Stimulated activated CD4-positive, alpha-beta T cell treated with anti-CD3 and anti-CD28 coated beads, Interleukin-15, amount 100 ng/mL, for 48 hours (primary cell): ENCODE measurements around the gene H6PD.

Source experiments
- DNase-seq, 2 donors: peaks; one replicate each; pipeline ENCODE4 v3.0.0-alpha.2; 2020; ENCODE audit warnings: low read depth in 2 of 2

The H6PD gene

GRCh38 chr1:9204156-9204720 is 30.3 kb upstream of the H6PD start:
- DNase-seq, result no peak

- DNase-seq, result no peak
Measured at GRCh38 chr1:9207086-9207485, 27.5 kb upstream of the H6PD start.

GRCh38 chr1:9207715-9208114 is 26.9 kb upstream of the H6PD start:
- no peak for DNase-seq

- DNase-seq, result no peak
Measured at GRCh38 chr1:9211291-9211811, 23.2 kb upstream of the H6PD start.

GRCh38 chr1:9212735-9213134 is 21.8 kb upstream of the H6PD start:
- DNase-seq, result no peak

GRCh38 chr1:9213956-9214355 is 20.6 kb upstream of the H6PD start:
- DNase-seq, result no peak

GRCh38 chr1:9218917-9219316 is 15.7 kb upstream of the H6PD start:
- DNase-seq, result no peak

GRCh38 chr1:9222846-9223625 is 11.5 kb upstream of the H6PD start:
- DNase-seq, result no peak

- no peak for DNase-seq
Measured at GRCh38 chr1:9224664-9225410, 9.7 kb upstream of the H6PD start.

GRCh38 chr1:9225411-9225785 is 9.2 kb upstream of the H6PD start:
- DNase-seq, result no peak

GRCh38 chr1:9228609-9229008 is 6.0 kb upstream of the H6PD start:
- DNase-seq, result no peak

GRCh38 chr1:9229549-9229948 is 5.0 kb upstream of the H6PD start:
- DNase-seq, result no peak

- DNase-seq, result no peak
Measured at GRCh38 chr1:9230869-9231533, 3.6 kb upstream of the H6PD start.

- no peak for DNase-seq
Measured at GRCh38 chr1:9231648-9232332, 2.8 kb upstream of the H6PD start.

- DNase-seq, result no peak
Measured at GRCh38 chr1:9233241-9233941, 1.2 kb upstream of the H6PD start.

- DNase-seq, result no peak
Measured at GRCh38 chr1:9233942-9234222, 692 bp upstream of the H6PD start.

- DNase-seq, result no peak
Measured at GRCh38 chr1:9235096-9235459, 504 bp downstream of the H6PD start.

- DNase-seq, result no peak
Measured at GRCh38 chr1:9235560-9235959, 986 bp downstream of the H6PD start.

- DNase-seq, result no peak
Measured at GRCh38 chr1:9238134-9238533, 3.6 kb downstream of the H6PD start.

- no peak for DNase-seq
Measured at GRCh38 chr1:9238550-9238949, 4.0 kb downstream of the H6PD start.

- peak; percentile 32 to 38 for DNase-seq
Measured at GRCh38 chr1:9239622-9240401, 5.2 kb downstream of the H6PD start.
